Mammary epithelial cell (primary cell): ENCODE results near the gene STAMBPL1.

Experiments used
- EZH2 ChIP-seq: IDR thresholded peaks from 2 replicates; pipeline ENCODE4 v1.6.1; 2012; ENCODE audit warnings: low read length, inconsistent platforms, borderline replicate concordance
- TF ChIP-seq, protein P1 (sequence below), 2 donors: IDR thresholded peaks in 1 of 2; conservative IDR thresholded peaks in 1 of 2; 2 replicates each; pipeline ENCODE4 v1.5.1; 2011 to 2012; ENCODE audit warnings: inconsistent platforms in 2 of 2, low read length in 2 of 2, mild to moderate bottlenecking in 2 of 2, control low read depth in 1 of 2, low read depth in 1 of 2; ENCODE audit not compliant: insufficient read depth in 1 of 2; ENCODE audit errors: extremely low read depth in 1 of 2

- TF ChIP-seq, protein P1, sequence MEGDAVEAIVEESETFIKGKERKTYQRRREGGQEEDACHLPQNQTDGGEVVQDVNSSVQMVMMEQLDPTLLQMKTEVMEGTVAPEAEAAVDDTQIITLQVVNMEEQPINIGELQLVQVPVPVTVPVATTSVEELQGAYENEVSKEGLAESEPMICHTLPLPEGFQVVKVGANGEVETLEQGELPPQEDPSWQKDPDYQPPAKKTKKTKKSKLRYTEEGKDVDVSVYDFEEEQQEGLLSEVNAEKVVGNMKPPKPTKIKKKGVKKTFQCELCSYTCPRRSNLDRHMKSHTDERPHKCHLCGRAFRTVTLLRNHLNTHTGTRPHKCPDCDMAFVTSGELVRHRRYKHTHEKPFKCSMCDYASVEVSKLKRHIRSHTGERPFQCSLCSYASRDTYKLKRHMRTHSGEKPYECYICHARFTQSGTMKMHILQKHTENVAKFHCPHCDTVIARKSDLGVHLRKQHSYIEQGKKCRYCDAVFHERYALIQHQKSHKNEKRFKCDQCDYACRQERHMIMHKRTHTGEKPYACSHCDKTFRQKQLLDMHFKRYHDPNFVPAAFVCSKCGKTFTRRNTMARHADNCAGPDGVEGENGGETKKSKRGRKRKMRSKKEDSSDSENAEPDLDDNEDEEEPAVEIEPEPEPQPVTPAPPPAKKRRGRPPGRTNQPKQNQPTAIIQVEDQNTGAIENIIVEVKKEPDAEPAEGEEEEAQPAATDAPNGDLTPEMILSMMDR (conservative IDR thresholded peaks at IDR 0.05 in 1 of 2, IDR thresholded peaks at IDR 0.05 in 1 of 2; ENCODE audit: extremely low read depth in 1 of 2, insufficient read depth in 1 of 2, low read depth in 1 of 2, low read length in 2 of 2): no peak
- no peak for TF ChIP-seq EZH2
Observed at GRCh38 chr10:88954458-88955083, 74.5 kb downstream of the STAMBPL1 start.
